A549 treated with AZD2906 at 1 μM for 4 hours (cell line): ENCODE measurements around the gene FAM124B. TPM values are rescaled to one million over a fixed set of nuclear protein-coding genes. Genes with fewer than 3 reads are reported as not detected.

Source experiments
- total RNA-seq: library from RNA; stranded (reverse); fragments of 200-300 nt; extraction: Qiagen RNA extraction; gene quantifications from 5 replicates; pipeline ENCODE4 v1.2.3, GENCODE V29; 2022

Gene FAM124B
- total RNA-seq: not detected in 5 replicates

GRCh38 chr2:224401641-224402342 is at the start of gene FAM124B:
Gene FAM124B, minus strand, starts transcription at chr2:224402107. Its CDS starts 339 bp downstream, at chr2:224401768.

Other genes starting within 250 kb of the FAM124B start
- gene CUL3, start 183.3 kb upstream of the FAM124B start, total RNA-seq: 61.5 to 73.4 TPM (median 63.3 TPM) in 5 replicates